HG02870 (cell line): ENCODE measurements around the gene RELT.

Experiments used
- ATAC-seq: cut with Tn5 transposase; IDR thresholded peaks from one replicate; pipeline ENCODE4 v1.9.1; 2021; ENCODE audit warnings: mild to moderate bottlenecking, moderate library complexity; ENCODE audit not compliant: unreplicated experiment

Gene RELT

DNA sequence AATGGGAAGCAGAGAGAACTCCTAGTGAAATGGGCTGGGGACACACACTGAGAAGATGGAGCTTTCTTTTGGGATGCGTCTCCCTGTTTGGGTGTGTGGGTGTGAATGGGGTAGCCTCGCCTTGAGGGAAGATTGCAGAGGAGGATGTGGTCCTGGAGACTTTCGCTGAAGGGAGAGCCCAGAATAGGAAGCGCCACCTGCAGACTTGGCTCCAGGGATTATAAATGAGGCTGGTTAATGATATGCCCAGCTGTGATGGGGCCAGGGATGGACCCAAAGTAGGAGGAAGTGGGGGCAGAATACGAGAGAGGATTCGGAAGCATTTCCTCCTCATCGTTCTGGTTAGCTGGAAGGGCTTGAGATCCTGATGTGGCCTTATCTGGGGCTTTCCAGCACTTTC, 13.7 kb downstream of the RELT start:
- ATAC-seq, result no peak

DNA sequence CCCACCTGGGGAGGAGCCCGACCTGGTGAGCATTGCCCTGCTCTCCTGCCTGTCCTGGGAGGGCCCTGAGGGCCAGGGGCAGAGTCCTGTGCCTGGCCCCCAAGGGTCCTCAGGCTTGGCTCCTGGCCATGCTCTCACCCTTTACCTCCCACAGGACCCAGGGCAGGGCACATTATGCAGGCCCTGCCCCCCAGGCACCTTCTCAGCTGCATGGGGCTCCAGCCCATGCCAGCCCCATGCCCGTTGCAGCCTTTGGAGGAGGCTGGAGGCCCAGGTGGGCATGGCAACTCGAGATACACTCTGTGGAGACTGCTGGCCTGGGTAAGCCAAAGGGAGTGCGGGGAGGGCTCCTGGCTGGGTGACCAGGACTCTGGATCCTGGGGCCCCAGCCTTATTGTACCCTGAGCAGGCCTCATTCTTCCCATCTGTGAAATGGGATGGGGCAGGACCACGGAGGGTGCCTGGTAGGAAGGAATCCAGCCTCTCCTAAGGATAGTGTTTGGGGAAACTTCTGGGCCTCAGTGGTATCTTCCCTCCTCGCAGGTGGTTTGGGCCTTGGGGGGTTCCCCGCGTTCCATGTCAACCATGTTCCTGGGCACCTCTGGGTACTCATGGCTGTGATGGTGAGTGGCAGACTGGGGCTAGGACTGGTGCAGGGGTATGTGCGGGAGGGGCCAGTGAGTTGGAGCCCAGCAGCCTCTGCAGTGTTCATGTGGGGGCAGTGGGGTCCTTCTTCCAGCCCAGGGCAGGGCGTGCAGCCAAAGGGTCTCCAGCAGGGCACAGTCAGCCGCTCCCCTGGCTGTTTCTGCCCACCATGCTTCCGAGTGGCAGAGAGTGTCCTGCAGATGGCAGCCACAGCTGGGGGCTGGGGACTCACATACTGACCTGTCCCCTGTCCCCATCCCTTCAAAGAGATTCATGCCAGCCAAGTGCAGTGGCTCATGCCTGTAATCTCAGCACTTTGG, 14.7 kb downstream of the RELT start:
- ATAC-seq, result no peak

DNA sequence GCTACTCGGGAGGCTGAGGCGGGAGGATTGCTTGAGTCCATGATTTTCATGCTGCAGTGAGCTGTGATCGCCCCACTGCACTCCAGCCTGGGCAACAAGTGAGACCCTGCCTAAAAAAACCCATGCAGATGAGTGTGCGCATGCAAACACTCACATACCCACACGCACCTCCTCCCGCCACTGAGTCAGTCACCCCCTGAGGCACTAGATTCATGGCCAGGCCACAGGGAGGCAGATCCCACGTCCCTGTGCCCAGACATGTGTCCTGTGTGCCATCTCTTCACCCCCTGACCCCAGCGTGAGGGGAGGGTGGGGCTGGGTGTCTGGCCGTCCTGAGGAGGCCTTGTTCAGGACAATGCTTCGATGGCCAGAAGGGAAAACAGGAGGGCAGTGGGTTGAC, 15.5 kb downstream of the RELT start:
- ATAC-seq, result no peak

DNA sequence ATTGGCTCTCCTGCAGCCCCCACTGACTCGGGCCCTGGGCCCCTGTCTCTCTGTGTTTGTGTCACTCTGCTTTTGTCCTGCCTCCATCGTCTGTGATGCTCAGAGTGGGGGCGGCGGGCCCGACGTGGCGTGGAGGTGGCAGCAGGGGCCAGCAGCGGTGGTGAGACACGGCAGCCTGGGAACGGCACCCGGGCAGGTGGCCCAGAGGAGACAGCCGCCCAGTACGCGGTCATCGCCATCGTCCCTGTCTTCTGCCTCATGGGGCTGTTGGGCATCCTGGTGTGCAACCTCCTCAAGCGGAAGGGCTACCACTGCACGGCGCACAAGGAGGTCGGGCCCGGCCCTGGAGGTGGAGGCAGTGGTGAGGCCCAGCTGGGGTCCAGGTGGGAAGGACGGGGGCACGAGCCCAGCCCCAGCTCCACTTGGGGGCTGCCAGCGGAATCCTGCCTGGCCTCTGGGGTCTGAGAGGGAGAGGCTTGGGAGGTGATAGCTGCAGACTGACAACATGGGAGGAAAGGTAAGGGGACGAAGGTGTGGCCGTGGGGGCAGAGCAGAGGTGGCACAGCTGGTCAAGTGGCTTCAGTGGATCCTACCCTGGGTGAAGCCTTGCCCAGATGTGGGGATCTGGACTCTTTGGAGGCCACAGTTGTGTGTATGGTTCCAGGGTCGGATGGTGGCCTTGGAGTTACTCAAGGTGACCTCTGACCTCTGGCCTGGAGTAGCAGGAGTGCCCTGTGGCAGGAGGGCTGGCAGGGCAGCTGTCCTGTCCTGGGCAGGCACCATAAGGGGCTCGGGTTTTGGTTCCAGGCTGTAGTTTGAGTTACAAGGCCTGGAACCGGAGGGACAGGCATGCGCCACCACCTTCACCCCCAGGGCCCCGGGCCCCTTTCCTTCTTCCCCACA, 16.2 kb downstream of the RELT start:
- no peak for ATAC-seq

- no peak for ATAC-seq
Measured at GRCh38 chr11:73393011-73393380, 16.8 kb downstream of the RELT start.

- ATAC-seq, result no peak
Measured at GRCh38 chr11:73393479-73394415, 17.5 kb downstream of the RELT start.

- ATAC-seq, result no peak
Measured at GRCh38 chr11:73394416-73395296, 18.5 kb downstream of the RELT start.

- no peak for ATAC-seq
Measured at GRCh38 chr11:73395297-73396208, 19.4 kb downstream of the RELT start.

DNA sequence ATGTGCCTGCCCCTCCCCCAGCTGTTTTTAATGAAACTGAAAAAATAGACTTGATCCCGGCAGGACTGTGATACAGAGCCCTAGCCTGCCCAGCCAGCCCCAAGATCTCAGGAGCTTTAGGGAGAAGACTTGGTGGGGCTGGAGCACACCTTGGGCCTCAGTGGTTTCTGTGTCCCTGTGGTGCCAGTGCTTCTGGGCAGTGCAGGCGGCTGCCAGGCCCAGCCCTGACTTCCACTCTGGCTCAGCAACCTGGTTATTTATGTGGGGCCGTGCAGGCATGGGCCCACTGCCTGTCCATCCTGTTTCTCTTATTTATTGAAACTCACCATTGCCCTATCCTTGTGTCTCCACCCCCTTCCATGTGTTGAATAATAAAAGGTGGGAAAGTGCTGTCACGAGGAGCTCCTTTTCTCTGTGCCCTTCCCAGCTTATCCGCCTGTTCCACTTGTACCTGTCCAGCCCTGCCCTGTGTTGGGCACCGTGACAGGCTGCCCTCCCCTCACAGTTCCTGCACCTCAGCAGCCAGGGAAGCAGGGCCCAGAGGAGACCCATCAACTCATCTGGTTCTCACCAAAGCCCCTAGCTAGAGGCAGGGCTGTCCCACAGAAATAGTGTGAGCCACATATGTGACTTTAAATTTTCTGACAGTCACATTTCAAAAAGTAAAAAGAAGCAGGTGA, 20.2 kb downstream of the RELT start:
- no peak for ATAC-seq

DNA sequence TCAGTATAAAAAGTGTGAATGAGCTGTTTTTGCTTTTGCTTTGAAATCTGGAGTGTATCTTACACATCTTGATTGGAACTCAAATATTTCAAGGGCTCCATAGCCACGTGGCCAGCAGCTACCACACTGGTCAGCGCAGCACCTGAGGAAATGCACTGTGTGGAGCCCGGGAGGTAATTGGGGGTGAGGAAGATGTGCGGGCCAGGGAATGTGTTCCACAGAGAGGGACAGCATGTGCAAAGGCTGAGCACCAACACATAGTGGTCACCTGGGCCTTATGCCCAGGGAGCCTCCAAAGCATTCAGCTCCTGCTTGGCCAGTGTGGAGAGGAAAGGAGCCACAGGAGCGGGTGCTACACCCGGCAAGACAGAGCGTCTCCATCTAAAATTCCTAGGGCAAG, 20.8 kb downstream of the RELT start:
- ATAC-seq, result no peak

DNA sequence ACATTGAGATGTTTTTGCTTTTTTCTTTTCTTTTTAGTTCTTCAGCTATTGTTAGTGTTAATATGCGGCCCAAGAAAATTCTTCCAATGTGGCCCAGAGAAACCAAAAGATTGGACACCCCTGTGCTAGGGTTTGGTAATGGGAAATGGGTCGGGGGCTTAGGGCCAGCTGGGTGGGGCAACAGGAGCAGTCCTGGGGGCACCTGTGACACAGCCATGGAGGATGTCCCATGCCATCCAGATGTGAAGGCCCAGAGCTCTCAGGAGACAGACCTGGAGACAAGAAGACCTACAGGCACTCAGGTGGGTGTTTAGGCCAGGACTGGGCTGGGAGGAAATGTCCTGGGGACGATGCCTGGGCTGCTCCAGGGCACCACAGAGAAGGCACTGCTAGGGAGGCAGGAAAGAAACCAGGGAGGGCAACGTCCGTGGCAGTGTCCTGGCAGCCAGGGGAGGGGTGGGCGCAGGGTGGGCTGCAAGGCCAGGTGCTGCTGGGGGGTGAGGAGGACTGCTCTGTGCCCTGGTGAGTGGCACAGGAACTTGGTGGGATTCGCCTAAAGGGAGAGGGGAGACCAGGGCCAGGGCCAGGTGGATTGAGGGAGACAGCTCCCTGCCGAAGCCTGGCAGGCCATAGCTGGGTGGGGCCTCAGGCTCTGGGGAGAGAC, 21.4 kb downstream of the RELT start:
- ATAC-seq, result no peak

- no peak for ATAC-seq
Measured at GRCh38 chr11:73398132-73398526, 21.9 kb downstream of the RELT start.

DNA sequence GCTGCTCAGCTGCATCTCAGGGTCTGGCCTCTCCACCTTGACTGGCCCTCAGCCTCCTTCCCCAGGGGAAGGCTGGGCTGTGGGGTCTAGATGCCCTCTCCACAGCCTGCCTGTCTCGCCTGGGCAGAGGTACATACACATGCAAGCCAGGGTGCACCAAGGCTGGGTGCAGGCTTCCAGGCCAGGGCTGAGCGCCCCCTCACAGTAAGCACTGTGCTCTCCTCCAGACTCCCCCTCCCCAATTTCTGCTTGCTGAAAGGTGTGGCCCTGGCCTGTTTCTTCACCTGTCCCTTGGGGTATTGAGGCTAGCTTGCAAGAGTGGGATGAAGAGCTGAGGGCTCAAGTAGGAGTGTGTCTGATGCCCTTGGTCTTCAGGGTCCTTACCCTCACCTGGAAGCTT, 22.5 kb downstream of the RELT start:
- no peak for ATAC-seq

DNA sequence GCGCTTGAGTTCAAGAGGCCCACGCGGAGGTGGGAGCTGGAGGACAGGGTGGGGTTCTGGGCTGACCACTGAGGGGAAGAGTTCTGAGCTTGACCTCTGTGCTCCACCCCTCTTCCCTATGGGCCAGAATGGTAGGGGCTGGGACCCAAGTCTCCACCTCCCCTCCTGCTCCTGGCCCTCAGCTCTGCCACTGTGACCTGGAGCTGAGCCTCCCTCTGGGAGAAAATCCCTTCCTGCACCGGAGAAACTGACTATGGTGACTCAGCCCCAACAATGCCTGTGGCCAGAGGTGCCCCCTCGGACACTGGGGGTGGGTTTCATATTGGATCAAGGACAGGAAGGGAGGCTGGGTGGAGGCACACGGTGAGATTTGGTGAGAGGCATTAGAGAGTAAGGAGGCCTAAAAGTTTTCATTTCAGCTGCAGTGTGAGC, 23.0 kb downstream of the RELT start:
- no peak for ATAC-seq

- ATAC-seq, result no peak
Measured at GRCh38 chr11:73399636-73400035, 23.4 kb downstream of the RELT start.

DNA sequence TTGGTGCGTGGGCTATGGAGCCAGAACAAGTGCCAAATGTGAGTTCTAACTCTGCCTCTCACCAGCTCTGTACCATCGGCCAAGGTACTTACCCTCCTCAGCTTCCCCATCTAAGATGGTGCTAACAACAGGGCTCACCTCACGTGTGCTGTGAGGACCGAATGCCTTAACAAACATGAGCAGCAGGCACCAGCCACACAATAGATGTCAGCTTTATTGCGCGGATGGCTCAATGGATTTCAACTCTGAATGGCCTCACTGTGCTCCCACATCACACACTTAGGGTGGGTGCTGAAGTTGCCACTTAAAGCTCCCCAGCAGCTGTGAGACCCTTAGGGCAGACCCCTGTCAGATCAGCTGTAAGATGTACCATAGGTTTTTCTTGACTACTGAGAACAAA, 24.1 kb downstream of the RELT start:
- ATAC-seq, result no peak

- no peak for ATAC-seq
Measured at GRCh38 chr11:73401217-73401923, 25.2 kb downstream of the RELT start.
